ENCODE data around the gene PPP2R2C. TPM values are rescaled to one million over a fixed set of nuclear protein-coding genes. Genes with fewer than 3 reads are reported as not detected.

Gene PPP2R2C
- total RNA-seq, 1 experiment from 2014 or later: 26.7 TPM

- H3K4me1 ChIP-seq (ENCODE audit: control insufficient read depth, insufficient read depth, low read length): no peaks in the 10 kb centered on the region
- intact Hi-C loops (cut with micrococcal nuclease; ENCODE audit: unreplicated experiment) (no loop called here), in situ Hi-C loops (cut with HindIII; ENCODE audit: low pct_unique_long_range_greater_than_20kb, low sequenced_read_pairs) (no loop called here)
- H3K27ac ChIP-seq (ENCODE audit: low read length): no peak overlapping the region
- BruUV-seq (replicated peaks): no TSS peak
- H3K9me3 ChIP-seq (ENCODE audit: control insufficient read depth, insufficient read depth, low read depth, low read length): peaks cover 16% of the 10 kb centered on the region; the same call in 1 of the 2 replicates
- no peaks in the 10 kb centered on the region for H3K27me3 ChIP-seq (ENCODE audit: control insufficient read depth, insufficient read depth, low read length)
- TF ChIP-seq REST (IDR thresholded peaks at IDR 0.05; ENCODE audit: insufficient read depth in 1 of 2, low read depth in 2 of 2, low read length in 1 of 2) (no peak), TCF7L2 (IDR thresholded peaks at IDR 0.05; ENCODE audit: low read depth, low read length) (no peak), CTCF (IDR thresholded peaks at IDR 0.05) (no peak)
- ChIA-PET POLR2A (no interaction called here), CTCF (no interaction called here)
- no peak overlapping the region for H3K4me3 ChIP-seq (ENCODE audit: low read depth in 2 of 2, low read length in 2 of 2)
- no peaks in the 10 kb centered on the region for H3K36me3 ChIP-seq (ENCODE audit: control insufficient read depth, insufficient read depth, low read length)
- DNase-seq (ENCODE audit: low read depth, low spot score) (no peak), ATAC-seq (no peak)
Measured at GRCh38 chr4:6507345-6507744, 34.9 kb upstream of the PPP2R2C start.

GRCh38 chr4:6506616-6507140, 34.3 kb upstream of the PPP2R2C start:
- TF ChIP-seq CTCF (IDR thresholded peaks at IDR 0.05): no peak
- no peak for TF ChIP-seq REST (IDR thresholded peaks at IDR 0.05; ENCODE audit: insufficient read depth in 1 of 2, low read depth in 2 of 2, low read length in 1 of 2)
- no peak for TF ChIP-seq SIN3A (IDR thresholded peaks at IDR 0.05; ENCODE audit: borderline replicate concordance, insufficient read depth, low read depth, low read length)
- TF ChIP-seq TCF7L2 (IDR thresholded peaks at IDR 0.05; ENCODE audit: low read depth, low read length): no peak
- TF ChIP-seq POLR2AphosphoS5 (IDR thresholded peaks at IDR 0.05; ENCODE audit: low read depth, low read length): no peak
- Histone ChIP-seq H3K36me3 (ENCODE audit: control insufficient read depth, insufficient read depth, low read length) (no peaks in the 10 kb centered on the region), H3K9me3 (ENCODE audit: control insufficient read depth, insufficient read depth, low read depth, low read length) (peaks cover 16% of the 10 kb centered on the region; the same call in 1 of the 2 replicates), H3K27me3 (ENCODE audit: control insufficient read depth, insufficient read depth, low read length) (no peaks in the 10 kb centered on the region), H3K27ac (ENCODE audit: low read length) (no peak overlapping the region), H3K4me1 (ENCODE audit: control insufficient read depth, insufficient read depth, low read length) (no peaks in the 10 kb centered on the region), H3K4me3 (ENCODE audit: low read depth in 2 of 2, low read length in 2 of 2) (no peak overlapping the region)
- ChIA-PET POLR2A (no interaction called here), CTCF (no interaction called here)
- in situ Hi-C loops (cut with HindIII; ENCODE audit: low pct_unique_long_range_greater_than_20kb, low sequenced_read_pairs) (no loop called here), intact Hi-C loops (cut with micrococcal nuclease; ENCODE audit: unreplicated experiment) (no loop called here)
- BruUV-seq (replicated peaks): no TSS peak
- ATAC-seq (no peak), DNase-seq (ENCODE audit: low read depth, low spot score) (no peak)
